GM18868 (cell line): Measurements from ENCODE around the gene PNMT.

Source experiments
- ATAC-seq: cut with Tn5 transposase; IDR thresholded peaks from one replicate; pipeline ENCODE4 v1.9.1; 2021; ENCODE audit warnings: mild to moderate bottlenecking, moderate library complexity; ENCODE audit not compliant: unreplicated experiment

PNMT gene

DNA sequence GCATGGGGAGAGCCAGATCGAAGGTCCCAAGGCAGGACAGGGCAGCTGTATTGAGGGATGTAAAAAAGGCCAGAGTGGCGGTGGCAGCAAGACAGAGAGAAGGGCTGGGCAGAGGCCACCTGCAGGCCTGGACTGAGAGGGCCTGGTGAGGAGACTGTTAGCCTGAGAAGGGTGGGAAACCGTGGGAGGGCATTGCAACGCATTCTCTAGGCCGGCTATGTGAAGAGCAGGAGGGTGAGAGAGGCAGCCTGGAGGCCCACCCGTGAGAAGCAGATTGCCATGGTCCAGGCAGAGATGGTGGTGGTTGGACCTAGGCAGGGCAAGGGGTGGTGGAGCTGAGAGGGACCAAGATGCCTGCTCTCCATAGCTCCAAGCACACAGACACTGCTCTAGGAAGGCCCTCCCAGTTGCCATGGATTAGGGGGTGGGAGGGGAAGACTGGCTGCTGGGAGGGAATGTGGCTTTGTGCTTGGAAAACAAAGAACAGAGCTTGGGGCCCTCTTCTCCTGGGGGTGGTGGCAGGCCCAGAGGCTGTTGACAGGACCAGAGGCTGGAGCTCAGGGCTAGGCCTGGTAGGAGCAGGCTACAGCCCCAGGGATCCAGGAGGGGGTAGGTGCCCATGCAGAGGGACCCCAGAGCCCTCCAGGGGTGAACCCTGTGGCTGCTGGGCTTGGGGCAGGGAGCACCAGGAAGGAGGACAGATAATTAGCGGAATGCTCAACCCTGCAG, 15.5 kb upstream of the PNMT start:
- no peak for ATAC-seq

DNA sequence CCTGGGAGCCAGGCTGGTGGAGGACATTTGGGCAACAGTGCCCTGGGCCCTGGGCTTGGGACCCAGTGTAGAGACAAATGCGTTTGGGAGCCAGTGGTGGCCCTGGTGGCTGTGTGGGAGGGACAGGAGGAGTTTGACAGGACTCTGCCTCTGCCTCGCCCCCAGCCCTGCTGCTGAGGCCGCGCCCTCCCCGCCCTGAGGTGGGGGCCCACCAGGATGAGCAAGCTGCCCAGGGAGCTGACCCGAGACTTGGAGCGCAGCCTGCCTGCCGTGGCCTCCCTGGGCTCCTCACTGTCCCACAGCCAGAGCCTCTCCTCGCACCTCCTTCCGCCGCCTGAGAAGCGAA, 15.0 kb upstream of the PNMT start:
- ATAC-seq = no peak

- no peak for ATAC-seq
Measured at GRCh38 chr17:39653662-39654331, 14.5 kb upstream of the PNMT start.

- no peak for ATAC-seq
Measured at GRCh38 chr17:39655105-39655504, 13.1 kb upstream of the PNMT start.

DNA sequence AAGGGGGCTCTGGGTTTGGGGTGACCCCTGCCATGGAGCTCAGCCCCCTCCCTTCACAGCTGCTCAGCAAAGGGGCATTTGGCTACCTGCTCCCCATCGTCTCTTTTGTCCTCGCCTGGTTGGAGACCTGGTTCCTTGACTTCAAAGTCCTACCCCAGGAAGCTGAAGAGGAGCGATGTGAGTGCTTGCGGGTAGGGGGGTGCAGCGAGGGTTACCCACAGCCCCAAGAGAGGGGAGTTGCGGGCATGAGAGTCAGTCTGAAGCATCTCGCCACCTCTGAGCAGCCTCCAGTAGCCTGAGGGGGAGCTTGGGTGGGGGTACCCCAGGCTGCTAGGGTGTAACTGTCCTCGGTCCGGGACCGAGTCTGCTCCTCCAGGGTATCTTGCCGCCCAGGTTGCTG, 9.9 kb upstream of the PNMT start:
- no peak for ATAC-seq

DNA sequence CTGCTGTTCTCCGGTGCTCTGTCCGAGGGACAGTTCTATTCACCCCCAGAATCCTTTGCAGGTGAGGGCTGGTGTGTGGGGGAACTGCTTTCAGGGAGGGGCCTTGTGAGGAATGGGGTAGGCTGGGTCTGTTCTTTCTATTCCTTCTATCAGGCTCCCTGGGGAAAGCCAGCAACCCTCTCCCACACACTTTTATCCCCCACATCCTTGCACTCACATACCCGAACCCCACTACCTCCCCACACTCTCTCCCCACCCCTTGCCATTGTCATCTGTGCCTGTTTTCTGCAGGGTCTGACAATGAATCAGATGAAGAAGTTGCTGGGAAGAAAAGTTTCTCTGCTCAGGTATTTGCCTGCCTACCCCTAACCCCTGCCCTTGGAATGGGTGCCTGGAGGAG, 9.5 kb upstream of the PNMT start:
- no peak for ATAC-seq

DNA sequence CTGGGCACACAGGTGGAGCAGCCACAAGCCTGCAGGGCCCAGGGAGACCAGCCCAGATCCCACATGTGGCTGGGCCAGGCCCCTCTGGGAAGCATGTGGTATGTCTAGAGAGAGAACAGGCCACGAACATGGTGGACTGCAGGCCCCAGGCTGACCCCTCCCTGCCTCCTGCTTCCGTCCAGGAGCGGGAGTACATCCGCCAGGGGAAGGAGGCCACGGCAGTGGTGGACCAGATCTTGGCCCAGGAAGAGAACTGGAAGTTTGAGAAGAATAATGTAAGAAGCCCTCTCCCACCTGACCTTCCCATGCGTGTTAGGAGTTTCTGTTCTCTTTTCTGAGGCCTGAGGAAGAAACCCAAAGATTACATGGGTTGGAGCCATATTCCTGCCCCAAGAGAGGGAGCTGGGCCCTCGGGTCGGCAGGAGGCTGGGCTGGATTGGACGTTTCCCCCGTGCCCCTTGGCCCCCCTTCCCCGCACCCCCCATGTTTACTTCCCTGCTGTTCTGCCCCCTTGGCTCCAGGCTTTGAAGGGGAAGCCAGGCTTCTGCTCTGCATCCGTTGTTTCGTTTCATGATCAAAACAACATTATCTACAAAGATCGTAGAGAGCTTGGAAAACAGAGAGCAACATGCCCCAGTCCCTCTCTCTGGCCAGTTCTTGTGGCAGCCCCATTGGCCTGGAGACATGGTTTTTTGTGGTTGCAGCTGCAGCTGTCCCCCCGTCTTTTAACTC, 8.8 kb upstream of the PNMT start:
- ATAC-seq = no peak

- no peak for ATAC-seq
Measured at GRCh38 chr17:39660011-39660360, 8.3 kb upstream of the PNMT start.

DNA sequence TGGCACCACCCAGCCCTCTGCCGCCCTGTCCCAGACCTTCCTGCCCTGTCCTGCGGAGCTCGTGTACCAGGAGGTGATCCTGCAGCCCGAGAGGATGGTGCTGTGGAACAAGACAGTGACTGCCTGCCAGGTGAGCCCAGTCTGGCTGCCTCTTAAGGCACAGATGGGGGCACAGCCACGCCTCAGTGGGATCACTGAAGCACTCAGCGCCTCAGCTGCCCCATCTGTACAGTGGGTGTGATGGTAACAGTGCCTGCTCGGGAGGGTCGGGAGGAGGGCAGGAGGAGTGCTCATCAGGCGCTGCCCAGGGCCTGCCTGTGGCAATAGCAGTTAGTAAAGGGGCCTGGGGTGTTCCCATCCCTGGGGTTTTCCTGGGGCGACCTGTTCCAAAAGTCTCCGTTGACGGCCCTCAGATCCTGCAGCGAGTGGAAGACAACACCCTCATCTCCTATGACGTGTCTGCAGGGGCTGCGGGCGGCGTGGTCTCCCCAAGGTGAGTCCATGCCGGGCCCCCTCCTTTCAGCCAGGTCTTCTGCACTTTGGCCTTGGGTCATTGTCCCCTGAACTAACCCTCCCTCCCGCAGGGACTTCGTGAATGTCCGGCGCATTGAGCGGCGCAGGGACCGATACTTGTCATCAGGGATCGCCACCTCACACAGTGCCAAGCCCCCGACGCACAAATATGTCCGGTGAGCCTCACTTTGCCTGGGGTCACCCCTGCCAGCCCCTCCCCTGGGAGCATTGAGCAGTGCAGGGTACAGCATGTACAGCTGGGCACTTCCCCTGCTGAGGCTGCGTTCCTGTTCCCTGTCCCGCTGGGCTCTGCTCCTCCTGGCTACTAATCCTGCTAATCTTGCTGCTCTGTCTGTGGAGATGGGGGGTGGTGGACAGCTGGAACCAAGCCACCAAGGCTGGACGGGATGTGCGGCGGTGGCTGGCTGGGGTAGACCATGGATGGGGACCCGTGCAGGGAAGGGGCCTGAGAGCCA, 7.6 kb upstream of the PNMT start:
- no peak for ATAC-seq

DNA sequence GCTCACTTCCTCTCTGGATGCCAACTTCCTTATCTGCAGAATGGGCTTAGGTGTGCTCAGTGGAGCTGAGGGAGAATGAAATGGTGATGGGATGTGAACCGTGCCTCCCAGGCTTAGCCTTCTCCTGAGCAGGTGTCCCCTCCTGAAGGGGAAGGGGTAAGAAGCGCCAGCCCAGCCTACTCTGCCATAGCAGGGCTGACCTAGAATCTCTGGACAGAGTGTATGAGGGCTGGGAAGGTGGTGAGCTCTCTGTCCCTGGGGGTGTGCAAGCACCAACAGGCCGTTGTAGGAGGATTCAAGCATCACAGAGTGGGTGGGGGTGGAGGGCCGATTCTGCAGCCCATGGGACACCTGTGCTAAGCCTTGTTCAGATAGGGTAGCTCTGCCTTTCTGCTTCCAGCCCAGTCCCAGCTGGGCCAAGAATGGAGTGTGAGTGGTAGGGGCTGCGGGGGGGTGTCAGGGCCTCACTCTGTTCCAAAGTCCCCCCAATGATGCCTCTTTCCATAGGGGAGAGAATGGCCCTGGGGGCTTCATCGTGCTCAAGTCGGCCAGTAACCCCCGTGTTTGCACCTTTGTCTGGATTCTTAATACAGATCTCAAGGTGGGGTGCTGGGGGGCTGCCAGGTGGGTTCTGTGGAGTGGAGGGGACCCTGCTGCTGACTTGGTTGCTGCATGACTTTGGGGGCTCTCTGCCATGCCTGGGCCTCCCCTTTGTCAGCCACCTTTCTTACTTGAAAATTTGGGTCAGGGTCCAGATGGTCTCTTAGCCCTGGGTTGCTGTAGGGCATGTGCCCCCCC, 6.3 kb upstream of the PNMT start:
- ATAC-seq = no peak

DNA sequence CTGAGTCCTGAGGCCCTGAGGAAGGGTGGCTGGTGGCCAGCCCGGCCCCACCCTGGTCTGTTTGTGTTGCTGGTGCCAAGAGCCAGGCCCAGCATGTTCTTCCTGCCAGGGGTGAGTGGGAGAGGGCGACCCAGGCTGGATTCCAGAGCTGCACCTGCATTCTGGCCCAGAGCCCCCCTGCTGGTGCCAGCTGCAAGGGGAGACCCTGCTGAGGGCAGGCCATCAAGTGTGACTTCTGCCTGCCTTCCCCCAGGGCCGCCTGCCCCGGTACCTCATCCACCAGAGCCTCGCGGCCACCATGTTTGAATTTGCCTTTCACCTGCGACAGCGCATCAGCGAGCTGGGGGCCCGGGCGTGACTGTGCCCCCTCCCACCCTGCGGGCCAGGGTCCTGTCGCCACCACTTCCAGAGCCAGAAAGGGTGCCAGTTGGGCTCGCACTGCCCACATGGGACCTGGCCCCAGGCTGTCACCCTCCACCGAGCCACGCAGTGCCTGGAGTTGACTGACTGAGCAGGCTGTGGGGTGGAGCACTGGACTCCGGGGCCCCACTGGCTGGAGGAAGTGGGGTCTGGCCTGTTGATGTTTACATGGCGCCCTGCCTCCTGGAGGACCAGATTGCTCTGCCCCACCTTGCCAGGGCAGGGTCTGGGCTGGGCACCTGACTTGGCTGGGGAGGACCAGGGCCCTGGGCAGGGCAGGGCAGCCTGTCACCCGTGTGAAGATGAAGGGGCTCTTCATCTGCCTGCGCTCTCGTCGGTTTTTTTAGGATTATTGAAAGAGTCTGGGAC, 5.5 kb upstream of the PNMT start:
- no peak for ATAC-seq

DNA sequence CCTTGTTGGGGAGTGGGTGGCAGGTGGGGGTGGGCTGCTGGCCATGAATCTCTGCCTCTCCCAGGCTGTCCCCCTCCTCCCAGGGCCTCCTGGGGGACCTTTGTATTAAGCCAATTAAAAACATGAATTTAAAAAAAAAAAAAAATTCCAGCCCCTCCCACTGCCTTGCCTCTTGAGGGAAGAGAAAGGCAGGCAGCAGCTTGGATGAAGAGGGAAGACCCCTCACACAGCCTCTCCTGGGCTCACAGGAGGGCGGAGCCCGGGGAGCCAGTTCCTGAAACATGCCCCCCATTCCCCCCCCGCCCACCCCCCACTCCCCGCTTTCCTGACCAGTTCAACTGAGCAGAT, 4.9 kb upstream of the PNMT start:
- ATAC-seq = no peak

DNA sequence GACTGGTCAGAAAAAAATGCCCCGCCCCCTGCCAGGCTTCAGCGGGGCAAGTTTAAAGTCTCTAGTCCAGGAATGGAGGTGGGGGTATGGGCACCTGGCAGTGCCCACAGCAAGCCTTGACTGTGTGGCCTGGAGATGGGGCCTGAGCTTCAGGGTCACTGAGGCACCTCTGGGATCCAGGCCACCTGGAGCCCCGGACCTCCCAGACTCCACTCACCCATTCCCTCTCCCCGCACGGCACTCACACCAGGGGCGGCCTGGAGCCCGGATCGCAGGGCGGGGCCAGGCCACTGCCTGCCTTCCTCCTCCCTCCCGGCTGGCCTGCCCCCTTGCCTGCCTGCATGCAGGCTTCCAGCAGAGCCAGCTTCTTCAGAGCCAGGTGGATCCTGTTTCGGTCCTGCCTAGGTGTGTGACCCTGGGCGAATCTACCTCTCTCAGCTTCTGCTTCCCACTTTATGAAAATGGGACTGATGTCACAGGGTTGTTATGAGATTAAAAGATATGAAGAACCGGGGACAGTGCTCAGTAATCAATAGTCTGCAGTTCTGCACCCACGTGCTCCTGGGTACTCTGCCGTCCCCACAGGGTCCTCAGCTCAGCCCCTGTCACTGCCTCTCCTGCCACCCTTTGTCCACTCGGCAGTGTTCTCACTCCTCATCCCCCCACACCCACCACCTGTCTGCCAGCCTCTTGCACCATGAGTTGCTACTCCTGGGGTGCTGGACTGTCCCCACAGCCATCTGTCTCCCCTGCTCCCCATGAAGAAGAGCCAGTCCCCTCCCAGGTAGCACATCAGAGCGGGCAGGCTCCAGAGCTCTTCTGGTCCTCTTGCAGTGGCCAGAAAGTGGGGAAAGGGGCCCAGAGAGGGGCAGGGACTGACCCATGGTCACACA, 4.3 kb upstream of the PNMT start:
- no peak for ATAC-seq

DNA sequence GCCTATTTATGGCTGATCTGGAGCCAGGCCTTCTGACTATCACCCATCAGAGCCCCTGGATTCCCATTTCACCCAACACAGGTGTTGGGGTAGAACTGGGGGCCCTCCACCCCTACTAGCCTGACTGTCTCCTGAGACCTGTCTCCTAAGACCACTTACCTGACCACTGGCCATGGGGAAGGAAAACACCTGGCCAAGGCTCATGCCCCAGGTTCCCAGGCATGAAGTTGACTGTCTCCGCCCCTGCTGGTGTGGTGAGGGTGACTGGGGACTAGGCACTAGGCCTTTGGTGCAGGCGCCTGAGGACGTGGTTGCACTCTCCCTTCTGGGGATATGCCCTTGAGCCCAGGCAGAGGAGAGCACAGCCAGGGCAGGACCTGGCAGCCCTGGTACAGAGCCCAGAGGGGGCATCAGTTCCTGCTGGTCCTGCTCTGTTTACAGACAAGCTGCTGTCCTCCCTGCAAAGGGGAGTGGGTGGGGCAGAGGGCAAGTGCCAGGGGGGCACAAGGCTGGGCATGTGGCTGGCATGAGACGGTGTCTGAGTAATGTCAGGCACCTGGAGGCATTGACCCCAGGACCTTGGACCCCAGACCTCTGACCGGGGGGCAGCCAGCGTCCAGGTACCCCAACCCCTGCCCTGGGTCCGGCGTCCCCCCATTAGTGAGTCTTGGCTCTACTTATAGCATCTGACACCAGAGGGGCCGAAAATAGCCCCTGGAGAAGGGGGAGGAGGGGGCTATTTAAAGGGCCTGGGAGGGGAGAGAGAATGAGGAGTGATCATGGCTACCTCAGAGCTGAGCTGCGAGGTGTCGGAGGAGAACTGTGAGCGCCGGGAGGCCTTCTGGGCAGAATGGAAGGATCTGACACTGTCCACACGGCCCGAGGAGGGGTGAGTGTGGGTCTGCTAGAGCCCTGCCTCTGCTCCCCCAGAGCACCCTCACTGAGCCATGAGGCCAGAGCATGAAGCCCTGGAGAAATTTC, 3.4 kb upstream of the PNMT start, which contains the start of gene TCAP:
Gene TCAP, plus strand, starts transcription at position 769 of the 981 bp plus-strand sequence. Its CDS starts 11 bp downstream, at position 780.
- ATAC-seq = no peak

- no peak for ATAC-seq
Measured at GRCh38 chr17:39665642-39666224, 2.5 kb upstream of the PNMT start.

DNA sequence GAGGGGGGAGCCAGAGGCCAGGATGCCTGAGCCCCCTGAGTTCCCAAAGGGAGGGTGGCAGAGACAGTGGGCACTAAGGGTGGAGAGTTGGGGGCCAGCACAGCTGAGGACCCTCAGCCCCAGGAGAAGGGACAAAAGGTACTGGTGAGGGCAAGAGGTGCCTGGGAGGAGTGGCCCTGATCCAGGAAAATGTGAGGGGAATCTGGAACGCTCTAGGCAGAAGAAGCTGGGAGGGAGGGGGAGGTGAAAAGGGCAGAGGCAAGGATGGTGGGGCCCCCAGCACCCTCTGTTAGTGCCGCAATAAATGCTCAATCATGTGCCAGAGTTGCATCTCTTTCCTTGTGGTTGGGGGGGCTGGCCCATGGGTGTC, 2.0 kb upstream of the PNMT start:
- ATAC-seq = no peak
